Activated CD4-positive, CD25-positive, alpha-beta regulatory T cell treated with anti-CD3 and anti-CD28 coated beads, Interleukin-2, amount 50 U/mL, for 16 hours (primary cell): ENCODE results near the gene RIC8B.
"Not testable (repeated sequence)": the region's sequence is repeated elsewhere in the genome, so short reads cannot be mapped to it uniquely, and the experiment has no call there.

Experiments used
- DNase-seq: peaks from one replicate; pipeline ENCODE4 v3.0.0-alpha.2; 2020; ENCODE audit warnings: low read depth, low spot score

Gene RIC8B

GRCh38 chr12:106901276-106901675 lies 126.8 kb downstream of the RIC8B start:
- no peak for DNase-seq

GRCh38 chr12:106902053-106902452 lies 127.6 kb downstream of the RIC8B start:
- DNase-seq = no peak

- DNase-seq = peak; percentile 26
Measured at GRCh38 chr12:106903241-106903945, 128.9 kb downstream of the RIC8B start.

- no peak for DNase-seq
Measured at GRCh38 chr12:106906715-106907114, 132.2 kb downstream of the RIC8B start.

GRCh38 chr12:106907411-106907810 lies 132.9 kb downstream of the RIC8B start:
- DNase-seq = no peak

- no peak for DNase-seq
Measured at GRCh38 chr12:106907846-106908245, 133.4 kb downstream of the RIC8B start.

- no peak for DNase-seq
Measured at GRCh38 chr12:106908561-106908960, 134.1 kb downstream of the RIC8B start.

GRCh38 chr12:106910202-106910601 lies 135.7 kb downstream of the RIC8B start:
- no peak for DNase-seq

- DNase-seq = no peak
Measured at GRCh38 chr12:106911581-106911980, 137.1 kb downstream of the RIC8B start.

- no peak for DNase-seq
Measured at GRCh38 chr12:106913456-106913855, 139.0 kb downstream of the RIC8B start.

GRCh38 chr12:106914796-106915634 lies 140.5 kb downstream of the RIC8B start:
- DNase-seq = no peak

- DNase-seq = no peak
Measured at GRCh38 chr12:106915635-106916026, 141.1 kb downstream of the RIC8B start.

GRCh38 chr12:106917503-106917902 lies 143.0 kb downstream of the RIC8B start:
- no peak for DNase-seq

- no peak for DNase-seq
Measured at GRCh38 chr12:106918746-106919145, 144.3 kb downstream of the RIC8B start.

- DNase-seq = no peak
Measured at GRCh38 chr12:106919910-106920544, 145.5 kb downstream of the RIC8B start.

- not testable (repeated sequence) for DNase-seq
Measured at GRCh38 chr12:106921976-106922375, 147.5 kb downstream of the RIC8B start.

GRCh38 chr12:106923594-106923993 lies 149.1 kb downstream of the RIC8B start:
- DNase-seq = not testable (repeated sequence)

GRCh38 chr12:106924268-106924861 lies 149.9 kb downstream of the RIC8B start:
- DNase-seq = no peak

- DNase-seq = no peak
Measured at GRCh38 chr12:106926657-106927056, 152.2 kb downstream of the RIC8B start.

- no peak for DNase-seq
Measured at GRCh38 chr12:106934277-106934676, 159.8 kb downstream of the RIC8B start.
